HL-60 (cell line): ENCODE results near the gene INO80C.

Experiments
- DNase-seq, 2 experiments: peaks; one replicate each; pipeline ENCODE4 v3.0.0-alpha.2; 2010 to 2020; ENCODE audit warnings: low read depth in 1 of 2, low spot score in 1 of 2
- H3K27ac ChIP-seq: fragments of 250-450 bp; sonication (Bioruptor Pico); replicated peaks from 2 replicates; pipeline ENCODE4 v1.5.1; 2020; ENCODE audit warnings: mild to moderate bottlenecking, moderate library complexity
- H3K27me3 ChIP-seq: fragments of 250-450 bp; sonication (Bioruptor Pico); 2 replicates; pipeline ENCODE4 v1.5.1; 2021; ENCODE audit warnings: mild to moderate bottlenecking, moderate library complexity; ENCODE audit not compliant: insufficient read depth, poor library complexity, severe bottlenecking
- H3K4me3 ChIP-seq: replicated peaks from 2 replicates; pipeline ENCODE4 v1.5.1; 2011; ENCODE audit warnings: mild to moderate bottlenecking, control low read depth, low read length; ENCODE audit not compliant: insufficient read depth
- CTCF ChIP-seq: IDR thresholded peaks from one replicate; pipeline ENCODE4 v1.5.1; 2011; ENCODE audit warnings: low read length, control low read depth, inconsistent platforms; ENCODE audit not compliant: insufficient read depth
- GABPA ChIP-seq: IDR thresholded peaks from 2 replicates; pipeline ENCODE4 v1.6.1; 2012; ENCODE audit warnings: low read depth
- POLR2AphosphoS5 ChIP-seq: IDR thresholded peaks from 2 replicates; pipeline ENCODE4 v1.6.1; 2012; ENCODE audit warnings: low read depth
- SPI1 ChIP-seq: IDR thresholded peaks from 2 replicates; pipeline ENCODE4 v1.6.1; 2012; ENCODE audit warnings: low read depth, mild to moderate bottlenecking, borderline replicate concordance
- TF ChIP-seq, protein P1 (sequence below): IDR thresholded peaks from 2 replicates; pipeline ENCODE4 v1.6.1; 2012; ENCODE audit warnings: low read depth; ENCODE audit not compliant: insufficient replicate concordance

INO80C gene

GRCh38 chr18:35458271-35458670 lies 39.5 kb downstream of the INO80C start:
- no peak overlapping the region for H3K27ac ChIP-seq

DNA sequence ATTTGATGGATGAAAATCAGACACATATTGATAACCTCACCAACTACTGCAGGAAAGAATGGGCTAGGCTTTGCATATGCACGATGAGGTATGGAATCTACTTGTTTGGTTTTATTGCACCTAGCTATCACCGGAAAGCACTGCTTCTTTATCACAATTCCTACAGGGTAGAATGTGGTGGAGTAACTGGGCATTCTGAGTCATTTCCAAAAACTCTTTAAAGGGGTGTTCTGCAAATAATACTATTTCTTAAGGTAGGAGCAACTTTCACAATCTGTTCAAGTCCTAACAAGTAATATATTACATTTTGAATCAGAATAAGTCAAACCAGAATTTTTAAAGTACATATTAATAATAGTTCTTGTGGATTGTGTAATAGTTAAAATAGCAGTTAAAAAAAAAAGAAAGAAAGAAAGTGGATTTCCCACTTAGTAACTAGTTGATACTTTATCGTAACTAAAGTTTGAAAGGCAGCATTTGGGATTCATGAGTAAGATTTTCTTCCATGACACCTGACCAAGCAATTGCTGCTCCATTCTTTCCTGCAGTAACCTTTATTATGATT lies 40.5 kb downstream of the INO80C start:
- Histone ChIP-seq H3K4me3 (no peak overlapping the region), H3K27me3 (no peaks in the 10 kb centered on the region), H3K27ac (no peak overlapping the region)
- no peak for DNase-seq
- TF ChIP-seq, protein P1, sequence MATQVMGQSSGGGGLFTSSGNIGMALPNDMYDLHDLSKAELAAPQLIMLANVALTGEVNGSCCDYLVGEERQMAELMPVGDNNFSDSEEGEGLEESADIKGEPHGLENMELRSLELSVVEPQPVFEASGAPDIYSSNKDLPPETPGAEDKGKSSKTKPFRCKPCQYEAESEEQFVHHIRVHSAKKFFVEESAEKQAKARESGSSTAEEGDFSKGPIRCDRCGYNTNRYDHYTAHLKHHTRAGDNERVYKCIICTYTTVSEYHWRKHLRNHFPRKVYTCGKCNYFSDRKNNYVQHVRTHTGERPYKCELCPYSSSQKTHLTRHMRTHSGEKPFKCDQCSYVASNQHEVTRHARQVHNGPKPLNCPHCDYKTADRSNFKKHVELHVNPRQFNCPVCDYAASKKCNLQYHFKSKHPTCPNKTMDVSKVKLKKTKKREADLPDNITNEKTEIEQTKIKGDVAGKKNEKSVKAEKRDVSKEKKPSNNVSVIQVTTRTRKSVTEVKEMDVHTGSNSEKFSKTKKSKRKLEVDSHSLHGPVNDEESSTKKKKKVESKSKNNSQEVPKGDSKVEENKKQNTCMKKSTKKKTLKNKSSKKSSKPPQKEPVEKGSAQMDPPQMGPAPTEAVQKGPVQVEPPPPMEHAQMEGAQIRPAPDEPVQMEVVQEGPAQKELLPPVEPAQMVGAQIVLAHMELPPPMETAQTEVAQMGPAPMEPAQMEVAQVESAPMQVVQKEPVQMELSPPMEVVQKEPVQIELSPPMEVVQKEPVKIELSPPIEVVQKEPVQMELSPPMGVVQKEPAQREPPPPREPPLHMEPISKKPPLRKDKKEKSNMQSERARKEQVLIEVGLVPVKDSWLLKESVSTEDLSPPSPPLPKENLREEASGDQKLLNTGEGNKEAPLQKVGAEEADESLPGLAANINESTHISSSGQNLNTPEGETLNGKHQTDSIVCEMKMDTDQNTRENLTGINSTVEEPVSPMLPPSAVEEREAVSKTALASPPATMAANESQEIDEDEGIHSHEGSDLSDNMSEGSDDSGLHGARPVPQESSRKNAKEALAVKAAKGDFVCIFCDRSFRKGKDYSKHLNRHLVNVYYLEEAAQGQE: no peak
- no peak for TF ChIP-seq POLR2AphosphoS5
- TF ChIP-seq SPI1: no peak
- TF ChIP-seq GABPA: no peak
- TF ChIP-seq CTCF: no peak

More at GRCh38 chr18:35458271-35458670, 39.5 kb downstream of the INO80C start:
- Histone ChIP-seq H3K4me3 (no peak overlapping the region), H3K27me3 (no peaks in the 10 kb centered on the region)
- no peak for DNase-seq
- TF ChIP-seq CTCF (no peak), POLR2AphosphoS5 (no peak), SPI1 (no peak), GABPA (no peak)
- TF ChIP-seq, protein P1: no peak

DNA sequence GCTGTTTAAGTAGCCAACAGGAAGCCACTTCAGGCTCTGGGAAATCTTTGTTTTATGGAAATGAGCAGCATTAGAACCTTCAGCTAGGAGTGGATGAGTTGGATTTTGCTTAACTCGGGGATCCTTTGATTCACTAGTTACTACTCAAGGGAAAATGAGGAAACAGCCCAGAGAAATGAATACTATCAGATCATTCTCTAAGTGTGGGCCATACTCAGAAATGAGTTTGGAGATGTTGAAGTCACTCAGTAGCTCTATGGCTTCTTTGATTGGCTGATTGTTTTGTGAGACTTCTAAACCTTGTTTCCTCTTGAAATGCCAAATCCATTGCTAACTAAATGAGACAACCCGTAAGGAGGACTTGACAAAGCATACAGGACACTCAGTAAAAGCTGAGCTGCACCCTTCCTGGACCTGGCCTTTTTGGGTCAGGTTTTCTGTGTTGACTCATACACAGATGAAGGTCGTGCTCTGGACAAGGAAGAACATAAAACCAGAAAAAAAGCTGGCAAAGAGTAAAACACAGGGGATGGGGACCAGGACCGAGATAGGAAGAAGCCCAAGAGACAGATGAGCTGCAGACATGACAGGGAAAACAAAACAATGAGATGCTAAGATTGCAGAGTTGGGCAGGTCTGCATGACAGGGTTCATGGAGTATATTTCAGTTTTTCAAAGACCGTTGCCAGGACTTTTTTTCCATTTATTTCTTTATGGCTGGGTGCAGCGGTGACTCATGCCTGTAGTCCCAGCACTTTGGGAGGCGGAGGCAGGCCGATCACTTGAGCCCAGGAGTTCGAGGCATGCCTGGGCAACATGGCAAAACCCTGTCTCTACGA lies 41.6 kb downstream of the INO80C start:
- no peak overlapping the region for H3K27ac ChIP-seq
- H3K27me3 ChIP-seq: no peaks in the 10 kb centered on the region
- no peak for DNase-seq
- no peak overlapping the region for H3K4me3 ChIP-seq
- TF ChIP-seq, protein P1: no peak
- TF ChIP-seq POLR2AphosphoS5 (no peak), GABPA (no peak), SPI1 (no peak), CTCF (no peak)
